GM12878 (cell line): Measurements from ENCODE around the gene MAGIX.

Experiments used
- CBFB ChIP-seq: IDR thresholded peaks from 2 replicates; pipeline ENCODE4 v1.6.1; 2016; ENCODE audit warnings: antibody characterized with exemption, low read depth
- CEBPB ChIP-seq, 2 experiments: fragments of 150-350 bp in 1 of 2; IDR thresholded peaks; 2 replicates each; pipeline ENCODE4 v1.6.1; 2012 to 2014; ENCODE audit warnings: low read depth in 2 of 2, low read length in 2 of 2, borderline replicate concordance in 1 of 2, inconsistent platforms in 1 of 2
- EGR1 ChIP-seq, 2 experiments: IDR thresholded peaks; 1 replicate in 1 of 2; 2 replicates in 1 of 2; pipeline ENCODE4 v1.6.1; 2011 to 2012; ENCODE audit warnings: low read depth in 2 of 2, low read length in 2 of 2, borderline replicate concordance in 1 of 2, mild to moderate bottlenecking in 1 of 2, moderate library complexity in 1 of 2
- MEF2A ChIP-seq: IDR thresholded peaks from 2 replicates; pipeline ENCODE4 v1.6.1; 2011; ENCODE audit warnings: low read depth, mild to moderate bottlenecking, low read length, moderate library complexity; ENCODE audit not compliant: insufficient read depth
- NFYA ChIP-seq: IDR thresholded peaks from 2 replicates; pipeline ENCODE4 v1.6.1; 2011; ENCODE audit warnings: low read depth, mild to moderate bottlenecking, low read length, improper control_type of control experiment, borderline replicate concordance
- POLR2AphosphoS5 ChIP-seq: IDR thresholded peaks from 2 replicates; pipeline ENCODE4 v1.6.1; 2011; ENCODE audit warnings: mild to moderate bottlenecking, low read length, inconsistent platforms
- RFX5 ChIP-seq: IDR thresholded peaks from 2 replicates; pipeline ENCODE4 v1.6.1; 2011; ENCODE audit warnings: low read depth, low read length, improper control_type of control experiment
- TCF12 ChIP-seq: IDR thresholded peaks from 2 replicates; pipeline ENCODE4 v1.6.1; 2011; ENCODE audit warnings: low read depth, mild to moderate bottlenecking, low read length
- ZNF274 ChIP-seq: IDR thresholded peaks from one replicate; pipeline ENCODE4 v1.8.0; 2011; ENCODE audit not compliant: insufficient read length, insufficient read depth
- TF ChIP-seq, protein P1 (sequence below): fragments of 150-350 bp; IDR thresholded peaks from 2 replicates; pipeline ENCODE4 v1.6.1; 2016; ENCODE audit warnings: low read depth, low read length

DNA sequence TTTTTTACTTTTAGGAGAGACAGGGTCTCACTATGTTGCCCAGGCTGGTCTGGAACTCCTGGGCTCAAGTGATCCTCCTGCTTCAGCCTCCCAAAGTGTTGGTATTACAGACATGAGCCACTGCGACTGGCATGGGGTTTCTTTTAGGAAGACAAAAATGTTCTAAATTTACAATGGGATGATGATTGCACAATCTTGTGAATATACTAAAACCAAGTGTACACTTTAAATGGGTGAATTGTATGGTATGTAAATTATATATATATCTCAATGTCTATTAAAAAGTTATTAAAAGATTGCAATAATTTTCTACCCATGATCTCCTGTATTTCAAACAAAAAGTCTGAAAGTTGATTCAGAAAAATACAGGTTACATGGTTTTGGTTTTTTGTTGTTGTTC lies 9.1 kb upstream of the MAGIX start:
- TF ChIP-seq ZNF274 = no peak
- TF ChIP-seq RFX5 = no peak
- no peak for TF ChIP-seq TCF12
- TF ChIP-seq MEF2A = no peak
- TF ChIP-seq NFYA = no peak
- TF ChIP-seq CBFB = no peak
- TF ChIP-seq POLR2AphosphoS5 = no peak
- TF ChIP-seq, protein P1, sequence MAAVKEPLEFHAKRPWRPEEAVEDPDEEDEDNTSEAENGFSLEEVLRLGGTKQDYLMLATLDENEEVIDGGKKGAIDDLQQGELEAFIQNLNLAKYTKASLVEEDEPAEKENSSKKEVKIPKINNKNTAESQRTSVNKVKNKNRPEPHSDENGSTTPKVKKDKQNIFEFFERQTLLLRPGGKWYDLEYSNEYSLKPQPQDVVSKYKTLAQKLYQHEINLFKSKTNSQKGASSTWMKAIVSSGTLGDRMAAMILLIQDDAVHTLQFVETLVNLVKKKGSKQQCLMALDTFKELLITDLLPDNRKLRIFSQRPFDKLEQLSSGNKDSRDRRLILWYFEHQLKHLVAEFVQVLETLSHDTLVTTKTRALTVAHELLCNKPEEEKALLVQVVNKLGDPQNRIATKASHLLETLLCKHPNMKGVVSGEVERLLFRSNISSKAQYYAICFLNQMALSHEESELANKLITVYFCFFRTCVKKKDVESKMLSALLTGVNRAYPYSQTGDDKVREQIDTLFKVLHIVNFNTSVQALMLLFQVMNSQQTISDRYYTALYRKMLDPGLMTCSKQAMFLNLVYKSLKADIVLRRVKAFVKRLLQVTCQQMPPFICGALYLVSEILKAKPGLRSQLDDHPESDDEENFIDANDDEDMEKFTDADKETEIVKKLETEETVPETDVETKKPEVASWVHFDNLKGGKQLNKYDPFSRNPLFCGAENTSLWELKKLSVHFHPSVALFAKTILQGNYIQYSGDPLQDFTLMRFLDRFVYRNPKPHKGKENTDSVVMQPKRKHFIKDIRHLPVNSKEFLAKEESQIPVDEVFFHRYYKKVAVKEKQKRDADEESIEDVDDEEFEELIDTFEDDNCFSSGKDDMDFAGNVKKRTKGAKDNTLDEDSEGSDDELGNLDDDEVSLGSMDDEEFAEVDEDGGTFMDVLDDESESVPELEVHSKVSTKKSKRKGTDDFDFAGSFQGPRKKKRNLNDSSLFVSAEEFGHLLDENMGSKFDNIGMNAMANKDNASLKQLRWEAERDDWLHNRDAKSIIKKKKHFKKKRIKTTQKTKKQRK = no peak
- TF ChIP-seq EGR1 (IDR thresholded peaks at IDR 0.05; ENCODE audit: borderline replicate concordance in 1 of 2, low read depth in 2 of 2, low read length in 2 of 2) = no peak
- no peak for TF ChIP-seq CEBPB (IDR thresholded peaks at IDR 0.05; ENCODE audit: borderline replicate concordance in 1 of 2, low read depth in 2 of 2, low read length in 2 of 2)
